ENCODE measurements around the gene RPL28. TPM values are rescaled to one million over a fixed set of nuclear protein-coding genes. Genes with fewer than 3 reads are reported as not detected.
"Not testable (repeated sequence)": the region's sequence is repeated elsewhere in the genome, so short reads cannot be mapped to it uniquely, and the experiment has no call there.

RPL28 gene
- total RNA-seq, 4 donors from 2014 or later, result 116 to 394 (median 283) TPM

DNA sequence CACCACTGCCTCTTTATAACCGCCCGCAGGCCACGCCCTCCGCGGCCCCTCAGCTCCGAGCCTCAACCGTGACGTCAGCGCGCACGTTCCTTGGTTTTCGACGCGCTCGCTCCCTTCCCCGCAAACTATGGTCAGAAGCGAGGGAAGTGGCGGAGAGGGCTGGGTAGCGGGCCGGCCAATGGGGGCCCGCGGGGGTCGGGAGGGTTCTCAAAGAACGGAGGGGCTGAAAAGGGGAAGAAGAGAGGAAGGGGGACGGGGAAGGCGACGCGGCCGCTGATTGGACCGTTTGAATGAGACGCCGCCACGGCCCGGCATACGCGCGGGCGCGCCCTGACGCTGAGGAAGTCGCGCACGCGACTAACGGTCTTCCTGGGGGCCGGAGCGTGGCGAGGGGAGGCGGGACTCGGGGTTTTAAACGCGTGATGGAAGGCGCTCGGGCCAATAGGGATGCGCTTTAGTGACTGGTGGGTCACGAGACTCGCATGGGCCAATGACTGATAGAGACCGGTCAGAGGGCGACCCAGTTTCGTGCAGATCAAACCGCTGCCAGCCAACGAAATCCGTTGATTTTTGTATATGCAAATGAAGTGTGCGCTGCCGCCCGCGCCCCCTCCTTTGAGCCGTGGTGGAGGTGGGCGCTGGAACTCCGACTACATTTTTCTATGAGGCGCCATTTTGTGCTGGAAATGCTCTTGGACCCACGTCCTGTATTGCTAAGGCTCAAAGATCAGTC lies 22.2 kb downstream of the RPL28 start:
- DNase-seq, result peak; percentile 97 to 99 (median 98)
- no peaks in the 10 kb centered on the region for H3K9me3 ChIP-seq
- peaks cover 0 to 27% (median 0%) of the 10 kb centered on the region in 3 donors for H3K36me3 ChIP-seq
- H3K27ac ChIP-seq, result peak overlapping the region; percentile 90 to 96 (median 95)
- peaks cover 6 to 18% (median 9%) of the 10 kb centered on the region in 4 donors for H3K4me1 ChIP-seq
- peak overlapping the region; percentile 81 to 93 (median 90) for H3K4me3 ChIP-seq
- peak in 1 of 2 donors; percentile 93 for TF ChIP-seq POLR2A (IDR thresholded peaks at IDR 0.05)
- TF ChIP-seq, protein P1, sequence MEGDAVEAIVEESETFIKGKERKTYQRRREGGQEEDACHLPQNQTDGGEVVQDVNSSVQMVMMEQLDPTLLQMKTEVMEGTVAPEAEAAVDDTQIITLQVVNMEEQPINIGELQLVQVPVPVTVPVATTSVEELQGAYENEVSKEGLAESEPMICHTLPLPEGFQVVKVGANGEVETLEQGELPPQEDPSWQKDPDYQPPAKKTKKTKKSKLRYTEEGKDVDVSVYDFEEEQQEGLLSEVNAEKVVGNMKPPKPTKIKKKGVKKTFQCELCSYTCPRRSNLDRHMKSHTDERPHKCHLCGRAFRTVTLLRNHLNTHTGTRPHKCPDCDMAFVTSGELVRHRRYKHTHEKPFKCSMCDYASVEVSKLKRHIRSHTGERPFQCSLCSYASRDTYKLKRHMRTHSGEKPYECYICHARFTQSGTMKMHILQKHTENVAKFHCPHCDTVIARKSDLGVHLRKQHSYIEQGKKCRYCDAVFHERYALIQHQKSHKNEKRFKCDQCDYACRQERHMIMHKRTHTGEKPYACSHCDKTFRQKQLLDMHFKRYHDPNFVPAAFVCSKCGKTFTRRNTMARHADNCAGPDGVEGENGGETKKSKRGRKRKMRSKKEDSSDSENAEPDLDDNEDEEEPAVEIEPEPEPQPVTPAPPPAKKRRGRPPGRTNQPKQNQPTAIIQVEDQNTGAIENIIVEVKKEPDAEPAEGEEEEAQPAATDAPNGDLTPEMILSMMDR (IDR thresholded peaks at IDR 0.05), result peak in 1 of 6 experiments; percentile 0
- no peaks in the 10 kb centered on the region for H3K27me3 ChIP-seq

DNA sequence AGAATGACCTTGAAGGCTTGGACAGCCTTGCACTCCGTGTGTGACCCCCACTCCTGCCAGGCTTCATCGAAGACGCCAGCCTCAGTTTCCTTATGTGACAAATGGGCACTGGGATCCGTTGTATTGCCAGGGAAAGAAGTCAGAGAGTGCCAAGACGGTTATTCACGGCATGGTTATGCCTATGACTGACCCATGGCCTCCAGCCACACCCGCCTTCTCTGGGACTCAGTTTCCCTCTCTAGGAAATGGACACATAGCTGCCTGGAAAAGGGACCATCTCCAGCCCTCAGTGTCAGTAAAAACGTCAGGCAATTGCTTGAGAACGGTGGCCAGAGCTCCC lies 22.8 kb downstream of the RPL28 start:
- peaks cover 6 to 18% (median 9%) of the 10 kb centered on the region in 4 donors for H3K4me1 ChIP-seq
- H3K27me3 ChIP-seq, result no peaks in the 10 kb centered on the region
- no peak for TF ChIP-seq POLR2A (IDR thresholded peaks at IDR 0.05)
- TF ChIP-seq, protein P1 (IDR thresholded peaks at IDR 0.05), result no peak
- H3K4me3 ChIP-seq, result peak overlapping the region; percentile 81 to 93 (median 90)
- peaks cover 0 to 21% (median 0%) of the 10 kb centered on the region in 3 donors for H3K36me3 ChIP-seq
- no peak for DNase-seq
- H3K9me3 ChIP-seq, result no peaks in the 10 kb centered on the region
- peak overlapping the region; percentile 90 to 96 (median 95) for H3K27ac ChIP-seq

GRCh38 chr19:55409179-55409578 lies 23.4 kb downstream of the RPL28 start:
- peaks cover 6 to 18% (median 9%) of the 10 kb centered on the region in 4 donors for H3K4me1 ChIP-seq
- DNase-seq, H3K27ac ChIP-seq, H3K9me3 ChIP-seq, H3K4me3 ChIP-seq, H3K27me3 ChIP-seq: not testable (repeated sequence)
- peaks cover 0 to 15% (median 0%) of the 10 kb centered on the region in 3 donors for H3K36me3 ChIP-seq

DNA sequence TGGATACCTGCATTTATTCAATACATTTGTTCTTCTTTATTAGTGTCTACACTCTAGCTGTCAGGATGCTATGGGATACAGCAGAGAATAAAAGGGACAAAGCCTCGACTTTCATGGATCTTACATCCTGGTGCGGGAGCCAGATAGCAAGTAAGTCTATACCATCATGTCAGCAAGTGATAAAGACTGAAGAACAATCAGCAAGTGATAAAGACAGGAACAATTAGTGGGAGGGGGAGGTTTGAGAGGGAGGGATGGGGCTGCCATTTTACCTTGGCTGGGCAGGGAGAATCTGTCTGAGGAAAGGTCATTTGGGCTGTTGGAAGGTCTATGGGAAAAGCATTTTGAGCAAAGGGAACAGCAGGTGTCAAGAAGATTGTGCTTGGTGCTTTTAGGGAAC lies 24.4 kb downstream of the RPL28 start:
- Histone ChIP-seq H3K4me3 (no peak overlapping the region), H3K27ac (no peak overlapping the region), H3K27me3 (no peaks in the 10 kb centered on the region), H3K9me3 (no peaks in the 10 kb centered on the region), H3K36me3 (peaks cover 0 to 9% (median 0%) of the 10 kb centered on the region in 3 donors), H3K4me1 (peaks cover 6 to 18% (median 9%) of the 10 kb centered on the region in 4 donors)
- no peak for DNase-seq
- no peak for TF ChIP-seq POLR2A (IDR thresholded peaks at IDR 0.05)
- TF ChIP-seq, protein P1 (IDR thresholded peaks at IDR 0.05), result no peak

DNA sequence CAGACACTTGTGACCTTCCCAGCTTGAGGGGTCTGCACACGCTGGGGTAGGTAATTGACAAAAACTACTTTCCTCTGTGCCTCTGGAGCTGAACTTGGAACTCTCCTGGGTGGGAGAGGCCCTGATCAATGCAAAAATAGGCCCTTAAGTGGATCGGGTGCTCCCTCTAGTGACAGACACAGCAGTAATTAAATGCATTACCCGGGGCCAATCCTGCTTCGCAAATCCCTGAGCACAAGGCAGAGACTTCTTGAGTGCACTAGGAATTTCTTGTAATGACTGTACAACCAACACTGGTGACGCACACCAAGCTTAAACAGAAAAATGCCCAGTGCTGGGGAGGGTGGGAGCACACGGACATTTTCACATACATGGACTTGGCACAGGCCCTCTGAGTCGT lies 32.5 kb downstream of the RPL28 start:
- Histone ChIP-seq H3K9me3 (no peaks in the 10 kb centered on the region), H3K27ac (no peak overlapping the region), H3K27me3 (no peaks in the 10 kb centered on the region), H3K36me3 (no peaks in the 10 kb centered on the region), H3K4me1 (no peaks in the 10 kb centered on the region), H3K4me3 (no peak overlapping the region)
- peak in 2 of 3 donors; percentile 40 to 81 for DNase-seq
- no peak for TF ChIP-seq POLR2A (IDR thresholded peaks at IDR 0.05)
- TF ChIP-seq, protein P1 (IDR thresholded peaks at IDR 0.05), result peak in 5 of 6 experiments; percentile 18 to 86 (median 81)

GRCh38 chr19:55419103-55419502 lies 33.4 kb downstream of the RPL28 start:
- Histone ChIP-seq H3K27me3 (no peaks in the 10 kb centered on the region), H3K4me1 (no peaks in the 10 kb centered on the region), H3K27ac (no peak overlapping the region), H3K36me3 (no peaks in the 10 kb centered on the region), H3K9me3 (no peaks in the 10 kb centered on the region), H3K4me3 (no peak overlapping the region)
- no peak for TF ChIP-seq POLR2A (IDR thresholded peaks at IDR 0.05)
- TF ChIP-seq, protein P1 (IDR thresholded peaks at IDR 0.05), result no peak
- no peak for DNase-seq
